ENCODE measurements around the gene PARD3B. TPM values are rescaled to one million over a fixed set of nuclear protein-coding genes. Genes with fewer than 3 reads are reported as not detected.
A peak's percentile ranks its signal among the peaks of the same experiment; 100 is the strongest.

The PARD3B gene
- total and polyA plus RNA-seq, 8 donors: 1.8 to 42.6 (median 15.1) TPM

DNA sequence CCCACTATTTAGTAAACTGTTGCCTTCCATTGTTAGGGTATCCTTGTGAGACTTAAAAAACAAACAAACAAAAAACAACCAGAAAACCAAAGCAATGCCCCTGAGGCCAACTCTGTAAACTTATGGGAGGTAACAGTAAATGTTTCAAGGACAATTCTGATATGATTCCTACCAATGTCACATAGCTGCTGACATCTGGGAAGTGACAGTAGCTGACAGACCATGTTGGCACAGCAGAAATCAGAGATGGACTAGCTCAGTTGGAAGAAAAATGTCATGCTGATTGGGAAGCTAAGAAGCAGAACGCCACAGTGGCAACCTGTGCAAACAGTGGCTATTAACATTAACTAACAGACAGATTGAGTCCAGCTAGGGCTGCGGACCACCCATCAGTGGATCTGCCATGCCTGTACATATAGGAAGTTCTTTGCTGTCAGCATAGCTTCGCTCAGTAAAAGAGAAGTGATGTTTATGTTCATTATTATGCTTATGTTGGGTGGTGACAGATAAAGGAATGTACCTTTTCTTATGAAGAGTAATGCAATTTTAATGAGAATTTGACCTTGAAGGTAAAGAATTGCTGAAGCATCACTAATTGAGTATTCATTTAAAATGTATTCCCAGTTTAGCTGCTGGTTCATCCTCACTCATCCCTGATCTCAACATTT is 180.6 kb downstream of the PARD3B start:
- no peak overlapping the region for H3K27ac ChIP-seq
- no peaks in the 10 kb centered on the region for H3K36me3 ChIP-seq
- H3K27me3 ChIP-seq: no peaks in the 10 kb centered on the region
- TF ChIP-seq POLR2A (IDR thresholded peaks at IDR 0.05) (no peak), EP300 (IDR thresholded peaks at IDR 0.05) (no peak), POLR2AphosphoS5 (IDR thresholded peaks at IDR 0.05) (no peak)
- TF ChIP-seq, protein P1, sequence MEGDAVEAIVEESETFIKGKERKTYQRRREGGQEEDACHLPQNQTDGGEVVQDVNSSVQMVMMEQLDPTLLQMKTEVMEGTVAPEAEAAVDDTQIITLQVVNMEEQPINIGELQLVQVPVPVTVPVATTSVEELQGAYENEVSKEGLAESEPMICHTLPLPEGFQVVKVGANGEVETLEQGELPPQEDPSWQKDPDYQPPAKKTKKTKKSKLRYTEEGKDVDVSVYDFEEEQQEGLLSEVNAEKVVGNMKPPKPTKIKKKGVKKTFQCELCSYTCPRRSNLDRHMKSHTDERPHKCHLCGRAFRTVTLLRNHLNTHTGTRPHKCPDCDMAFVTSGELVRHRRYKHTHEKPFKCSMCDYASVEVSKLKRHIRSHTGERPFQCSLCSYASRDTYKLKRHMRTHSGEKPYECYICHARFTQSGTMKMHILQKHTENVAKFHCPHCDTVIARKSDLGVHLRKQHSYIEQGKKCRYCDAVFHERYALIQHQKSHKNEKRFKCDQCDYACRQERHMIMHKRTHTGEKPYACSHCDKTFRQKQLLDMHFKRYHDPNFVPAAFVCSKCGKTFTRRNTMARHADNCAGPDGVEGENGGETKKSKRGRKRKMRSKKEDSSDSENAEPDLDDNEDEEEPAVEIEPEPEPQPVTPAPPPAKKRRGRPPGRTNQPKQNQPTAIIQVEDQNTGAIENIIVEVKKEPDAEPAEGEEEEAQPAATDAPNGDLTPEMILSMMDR (IDR thresholded peaks at IDR 0.05): no peak
- no peaks in the 10 kb centered on the region for H3K9me3 ChIP-seq
- intact Hi-C loops (cut with DNase I; ENCODE audit: low total_unique reads): no loop called here
- WGBS, 5 donors: 93 to 96% (median 94%) methylated on average over 3 of the region's 3 CpGs
- no peak overlapping the region for H3K4me3 ChIP-seq
- DNase-seq: no peak
- H3K4me1 ChIP-seq: no peaks in the 10 kb centered on the region

DNA sequence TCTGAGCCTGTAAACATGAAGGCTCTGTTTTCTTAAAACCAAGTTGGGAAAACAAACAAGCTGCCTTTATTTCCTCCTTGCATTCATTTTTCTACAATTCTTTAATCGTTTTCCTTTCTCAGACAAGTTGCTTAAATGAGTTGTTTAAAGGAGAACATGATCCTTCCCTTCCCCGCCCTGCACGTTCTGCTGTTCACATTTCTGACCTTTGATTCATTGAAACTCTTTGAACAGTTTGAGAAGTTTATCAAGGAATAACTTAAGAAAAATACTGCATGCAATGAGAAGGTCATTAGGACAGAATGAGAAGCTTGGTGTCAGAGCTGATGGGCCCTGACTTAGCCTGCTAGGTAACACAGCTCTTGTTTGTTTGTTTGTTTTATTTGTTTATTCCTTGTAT is 181.6 kb downstream of the PARD3B start:
- TF ChIP-seq, protein P1 (IDR thresholded peaks at IDR 0.05): no peak
- TF ChIP-seq EP300 (IDR thresholded peaks at IDR 0.05) (no peak), POLR2A (IDR thresholded peaks at IDR 0.05) (no peak), POLR2AphosphoS5 (IDR thresholded peaks at IDR 0.05) (no peak)
- H3K36me3 ChIP-seq: no peaks in the 10 kb centered on the region
- 30 to 50% (median 43%) methylated on average over 3 of the region's 3 CpGs for WGBS, 5 donors
- H3K9me3 ChIP-seq: no peaks in the 10 kb centered on the region
- no peaks in the 10 kb centered on the region for H3K27me3 ChIP-seq
- peak in 1 of 2 donors; percentile 44 for DNase-seq
- intact Hi-C loops (cut with DNase I; ENCODE audit: low total_unique reads): no loop called here
- peaks cover 0 to 2% (median 0%) of the 10 kb centered on the region in 4 donors for H3K4me1 ChIP-seq
- H3K4me3 ChIP-seq: no peak overlapping the region
- no peak overlapping the region for H3K27ac ChIP-seq

DNA sequence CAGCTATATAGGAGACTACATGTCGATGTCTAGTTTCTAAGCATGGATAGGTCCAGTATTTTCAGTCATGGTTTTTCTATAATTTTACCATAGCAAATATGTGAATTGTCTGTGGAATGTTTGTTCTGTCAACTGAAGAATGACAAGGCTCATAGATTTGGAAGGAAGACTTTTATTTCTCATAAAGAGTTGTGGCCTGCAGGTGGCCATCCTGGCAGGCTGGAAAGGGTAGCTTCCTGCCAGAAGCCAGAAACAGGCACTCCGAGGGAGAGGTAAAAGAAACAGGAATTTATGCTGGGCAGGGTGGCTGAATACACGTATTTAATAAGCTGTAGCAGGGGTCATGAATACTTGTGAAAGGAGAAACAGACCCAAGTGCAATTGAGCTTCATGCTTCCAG is 182.1 kb downstream of the PARD3B start:
- Histone ChIP-seq H3K36me3 (no peaks in the 10 kb centered on the region), H3K4me1 (peaks cover 0 to 7% (median 1%) of the 10 kb centered on the region in 4 donors), H3K4me3 (no peak overlapping the region), H3K27ac (no peak overlapping the region), H3K27me3 (no peaks in the 10 kb centered on the region), H3K9me3 (no peaks in the 10 kb centered on the region)
- TF ChIP-seq POLR2A (IDR thresholded peaks at IDR 0.05) (no peak), EP300 (IDR thresholded peaks at IDR 0.05) (no peak), POLR2AphosphoS5 (IDR thresholded peaks at IDR 0.05) (no peak)
- TF ChIP-seq, protein P1 (IDR thresholded peaks at IDR 0.05): no peak
- WGBS, 5 donors: 87 to 90% (median 89%) methylated on average over 3 of the region's 3 CpGs
- no peak for DNase-seq
- intact Hi-C loops (cut with DNase I; ENCODE audit: low total_unique reads): no loop called here

DNA sequence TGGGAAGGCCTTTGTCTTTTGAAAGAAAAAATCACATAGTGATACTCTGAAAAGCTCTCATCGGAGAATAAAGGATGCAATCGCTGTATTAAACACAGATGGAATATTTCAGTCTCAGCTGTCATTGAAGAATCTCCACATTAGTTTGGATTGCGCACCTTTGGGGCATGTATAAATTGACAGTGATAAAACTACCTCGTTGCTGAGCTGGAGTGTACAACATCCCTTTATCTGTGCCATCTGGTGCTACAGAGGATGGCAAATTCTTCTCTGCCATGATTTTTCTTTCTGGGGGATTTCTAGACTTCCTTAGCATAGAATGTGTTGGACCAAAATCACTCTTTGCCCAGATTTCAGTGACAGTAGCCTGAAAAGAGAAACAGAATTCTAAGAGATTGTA is 185.3 kb downstream of the PARD3B start:
- Histone ChIP-seq H3K9me3 (no peaks in the 10 kb centered on the region), H3K4me1 (peaks cover 0 to 12% (median 4%) of the 10 kb centered on the region in 4 donors), H3K27me3 (no peaks in the 10 kb centered on the region), H3K36me3 (no peaks in the 10 kb centered on the region), H3K27ac (no peak overlapping the region), H3K4me3 (no peak overlapping the region)
- intact Hi-C loops (cut with DNase I; ENCODE audit: low total_unique reads): no loop called here
- DNase-seq: no peak
- 79 to 84% (median 81%) methylated on average over 4 of the region's 4 CpGs for WGBS, 5 donors
- TF ChIP-seq, protein P1 (IDR thresholded peaks at IDR 0.05): no peak
- TF ChIP-seq POLR2AphosphoS5 (IDR thresholded peaks at IDR 0.05) (no peak), EP300 (IDR thresholded peaks at IDR 0.05) (no peak), POLR2A (IDR thresholded peaks at IDR 0.05) (no peak)

Measured in stomach (tissue), 9 donors.